HG02885 (cell line): ENCODE measurements around the gene CRLF2.
"Not testable (repeated sequence)": the region's sequence is repeated elsewhere in the genome, so short reads cannot be mapped to it uniquely, and the experiment has no call there.

ENCODE experiments used
- ATAC-seq: cut with Tn5 transposase; IDR thresholded peaks from one replicate; pipeline ENCODE4 v1.9.1; 2021; ENCODE audit warnings: mild to moderate bottlenecking; ENCODE audit not compliant: unreplicated experiment, poor library complexity

The CRLF2 gene

DNA sequence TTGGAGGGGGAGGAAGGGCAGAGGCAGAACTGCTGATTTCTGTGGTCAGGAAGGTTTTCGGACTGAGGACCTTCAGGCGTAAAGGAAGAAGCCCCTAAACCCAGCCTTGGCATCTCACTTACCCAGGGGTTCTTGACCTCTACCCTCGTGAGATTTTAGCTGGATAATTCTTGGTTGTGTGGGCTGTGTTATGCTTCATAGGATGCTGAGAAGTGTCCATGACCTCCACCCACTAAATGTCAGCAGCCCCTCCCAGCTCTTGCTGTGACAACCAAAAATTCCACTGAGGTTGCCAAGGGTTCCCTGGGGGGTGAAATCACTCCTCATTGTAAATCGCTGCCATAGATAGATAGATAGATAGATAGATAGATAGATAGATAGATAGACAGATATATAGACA, 5.8 kb upstream of the CRLF2 start:
- ATAC-seq = no peak

DNA sequence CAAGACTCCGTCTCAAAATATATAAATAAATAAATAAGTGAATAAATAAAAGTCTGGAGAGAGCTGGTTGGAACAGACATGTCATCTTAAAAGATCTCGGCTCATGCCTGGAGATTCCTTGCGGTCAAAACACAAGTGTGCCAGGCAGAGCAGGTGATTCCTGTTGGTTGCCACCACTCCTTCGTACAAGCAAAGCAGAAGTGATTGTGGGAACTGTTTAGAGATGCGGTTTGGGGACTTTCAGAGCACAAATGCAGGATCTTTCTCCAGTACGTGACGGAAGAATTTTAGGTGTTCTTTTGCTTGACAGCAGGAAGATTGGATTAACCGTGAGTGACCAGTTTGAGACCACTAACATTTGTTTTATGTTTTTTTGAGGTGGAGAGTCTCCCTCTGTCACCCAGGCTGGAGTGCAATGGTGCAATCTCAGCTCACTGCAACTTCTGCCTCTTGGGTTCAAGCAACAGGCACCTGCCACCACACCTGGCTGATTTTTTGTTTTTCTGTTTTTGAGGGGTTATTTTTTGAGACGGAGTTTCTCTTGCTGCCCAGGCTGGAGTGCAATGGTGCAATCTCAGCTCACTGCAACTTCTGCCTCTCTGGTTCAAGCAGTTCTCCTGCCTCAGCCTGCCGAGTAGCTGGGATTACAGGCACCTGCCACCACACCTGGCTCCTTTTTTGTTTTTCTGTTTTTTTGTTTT, 2.8 kb upstream of the CRLF2 start:
- ATAC-seq = no peak

DNA sequence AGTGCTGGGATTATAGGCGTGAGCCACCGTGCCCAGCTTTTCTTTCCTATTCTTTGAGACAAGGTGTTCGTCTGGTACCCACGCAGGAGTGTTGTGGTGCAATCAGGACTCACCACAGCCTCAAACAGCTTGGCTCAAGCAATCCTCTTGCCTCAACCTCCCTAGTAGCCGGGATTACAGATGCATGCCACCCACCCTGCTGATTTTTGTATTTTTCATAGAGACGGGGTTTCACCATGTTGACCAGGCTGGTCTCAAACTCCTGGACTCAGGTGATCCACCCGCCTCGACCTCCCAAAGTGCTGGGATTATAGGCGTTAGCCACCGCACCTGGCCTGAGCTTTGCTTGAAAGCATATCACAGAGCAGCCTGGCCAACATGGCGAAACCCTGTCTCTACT, 1.5 kb upstream of the CRLF2 start:
- no peak for ATAC-seq

DNA sequence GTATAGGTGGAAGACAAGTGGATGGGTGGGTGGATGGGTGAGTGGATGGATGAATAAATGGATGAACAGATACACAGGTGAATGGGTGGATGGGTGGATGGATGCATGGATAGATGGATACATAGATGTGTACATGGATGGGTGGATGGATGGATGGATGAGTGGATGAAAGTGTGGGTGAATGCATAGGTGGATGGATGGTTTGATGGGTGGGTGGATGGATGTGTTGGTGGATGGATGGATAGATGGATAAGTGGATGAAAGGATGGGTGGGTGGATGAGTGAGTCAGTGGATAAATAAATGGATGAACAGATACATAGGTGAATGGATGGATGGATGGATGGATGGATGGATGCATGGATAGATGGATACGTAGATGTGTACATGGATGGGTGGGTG, 1.6 kb downstream of the CRLF2 start:
- no peak for ATAC-seq

DNA sequence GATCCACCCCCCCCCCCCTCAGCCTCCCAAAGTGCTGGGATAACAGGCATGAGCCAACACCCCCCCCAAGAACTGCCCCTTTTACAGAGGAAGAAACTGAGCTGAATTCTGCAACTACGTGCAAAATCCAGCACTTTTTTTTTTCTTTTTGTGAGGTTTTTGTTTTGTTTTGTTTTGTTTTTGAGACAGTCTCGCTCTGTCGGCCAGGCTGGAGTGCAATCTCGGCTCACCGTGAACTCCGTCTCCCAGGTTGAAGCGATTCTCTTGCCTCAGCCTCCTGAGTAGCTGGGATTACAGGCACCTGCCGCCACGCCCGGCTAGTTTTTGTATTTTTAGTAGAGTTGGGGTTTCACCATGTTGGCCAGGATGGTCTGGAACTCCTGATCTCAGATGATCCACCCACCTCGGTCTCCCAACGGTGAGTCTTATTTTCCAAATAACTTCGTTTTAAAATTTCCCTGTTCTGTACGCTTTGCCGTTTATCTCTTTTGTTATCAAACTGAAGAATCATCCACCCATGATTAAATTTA, 4.9 kb downstream of the CRLF2 start:
- ATAC-seq = no peak

DNA sequence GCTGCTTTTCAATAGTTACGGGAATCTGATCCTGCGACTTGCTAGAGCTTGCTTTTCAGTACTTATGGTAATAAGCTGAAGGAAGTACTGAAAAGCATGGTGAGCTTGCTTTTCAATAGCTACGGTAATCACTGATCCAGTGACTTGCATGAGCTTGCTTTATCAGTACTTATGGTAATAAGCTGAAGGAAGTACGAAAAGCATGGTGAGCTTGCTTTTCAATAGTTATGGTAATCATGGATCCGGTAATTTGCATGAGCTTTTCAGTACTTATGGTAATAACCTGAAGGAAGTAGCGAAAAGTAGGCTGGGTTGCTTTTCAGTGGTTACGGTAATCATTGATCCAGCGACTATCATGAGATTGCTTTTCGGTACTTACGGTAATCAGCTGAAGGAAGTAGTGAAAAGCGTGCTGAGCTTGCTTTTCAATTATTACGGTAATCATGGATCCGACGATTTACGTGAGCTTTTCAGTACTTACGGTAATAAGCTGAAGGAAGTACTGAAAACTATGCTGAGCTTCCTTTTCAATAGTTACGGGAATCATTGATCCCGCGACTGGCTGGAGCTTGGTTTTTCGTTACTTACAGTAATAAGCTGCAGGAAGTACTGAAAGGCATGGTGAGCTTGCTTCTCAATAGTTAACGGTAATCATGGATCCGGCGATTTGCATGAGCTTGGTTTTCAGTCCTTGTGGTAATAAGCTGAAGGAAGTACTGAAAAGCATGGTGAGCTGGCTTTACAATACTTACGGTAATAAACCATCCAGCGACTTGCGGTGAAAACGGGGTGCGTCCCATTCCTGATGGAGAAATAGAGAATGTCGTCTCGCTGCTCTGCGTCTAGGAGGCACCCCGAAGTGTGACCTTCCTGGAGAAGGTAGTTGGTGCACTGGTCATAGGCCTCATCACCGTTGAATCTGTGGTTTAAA, 6.5 kb downstream of the CRLF2 start:
- ATAC-seq = no peak

DNA sequence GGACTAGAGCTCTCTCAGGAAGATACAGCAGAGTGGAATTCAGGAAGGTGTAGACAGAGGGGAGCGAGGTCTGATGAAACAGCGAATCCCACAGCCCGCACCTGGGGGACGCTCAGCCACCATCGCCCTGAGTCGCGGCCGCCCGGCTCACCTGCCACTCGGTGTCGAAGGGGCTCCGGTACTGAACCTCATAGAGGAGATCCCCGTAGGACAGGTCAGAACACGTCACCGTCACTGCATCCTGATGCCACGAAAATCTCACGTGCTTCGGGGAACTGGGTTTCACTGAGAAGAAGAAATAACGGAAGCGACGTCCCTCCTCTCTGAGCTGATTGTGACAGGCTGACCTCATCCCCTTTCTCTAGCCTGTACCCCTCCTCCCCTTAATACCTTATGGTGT, 10.2 kb downstream of the CRLF2 start:
- ATAC-seq = no peak

DNA sequence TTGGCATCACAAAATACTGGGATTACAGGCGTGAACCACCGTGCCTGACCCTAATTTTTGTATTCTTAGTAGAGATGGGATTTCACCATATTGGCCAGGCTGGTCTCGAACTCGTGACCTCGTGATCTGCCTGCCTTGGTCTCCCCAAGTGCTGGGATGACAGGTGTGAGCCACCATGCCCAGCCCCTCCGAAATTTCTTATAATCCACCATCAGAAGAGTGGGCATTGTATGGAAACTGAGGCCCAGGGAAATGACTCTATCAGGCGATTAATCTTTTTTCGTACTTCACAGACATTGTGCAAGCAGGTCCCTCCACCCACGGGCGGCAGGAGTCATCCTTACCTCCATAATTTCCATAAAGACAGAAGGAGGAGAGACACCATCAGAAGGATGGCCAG, 16.0 kb downstream of the CRLF2 start:
- no peak for ATAC-seq

DNA sequence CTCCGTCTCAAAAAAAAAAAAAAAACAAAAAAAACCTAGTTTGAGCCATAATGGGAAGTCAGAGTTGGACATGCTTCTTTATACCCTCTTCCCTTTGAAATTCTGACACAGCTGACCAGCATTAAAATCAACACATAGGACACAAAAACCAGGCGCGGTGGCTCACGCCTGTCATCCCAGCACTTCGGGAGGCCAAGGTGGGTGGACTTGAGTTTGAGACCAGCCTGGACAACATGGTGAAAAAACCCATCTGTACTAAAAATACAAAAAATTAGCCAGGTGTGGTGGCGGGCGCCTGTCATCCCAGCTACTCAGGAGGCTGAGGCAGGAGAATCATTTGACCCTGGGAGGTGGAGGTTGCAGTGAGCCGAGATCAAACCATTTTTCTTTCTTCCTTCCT, 20.3 kb downstream of the CRLF2 start:
- ATAC-seq = not testable (repeated sequence)

DNA sequence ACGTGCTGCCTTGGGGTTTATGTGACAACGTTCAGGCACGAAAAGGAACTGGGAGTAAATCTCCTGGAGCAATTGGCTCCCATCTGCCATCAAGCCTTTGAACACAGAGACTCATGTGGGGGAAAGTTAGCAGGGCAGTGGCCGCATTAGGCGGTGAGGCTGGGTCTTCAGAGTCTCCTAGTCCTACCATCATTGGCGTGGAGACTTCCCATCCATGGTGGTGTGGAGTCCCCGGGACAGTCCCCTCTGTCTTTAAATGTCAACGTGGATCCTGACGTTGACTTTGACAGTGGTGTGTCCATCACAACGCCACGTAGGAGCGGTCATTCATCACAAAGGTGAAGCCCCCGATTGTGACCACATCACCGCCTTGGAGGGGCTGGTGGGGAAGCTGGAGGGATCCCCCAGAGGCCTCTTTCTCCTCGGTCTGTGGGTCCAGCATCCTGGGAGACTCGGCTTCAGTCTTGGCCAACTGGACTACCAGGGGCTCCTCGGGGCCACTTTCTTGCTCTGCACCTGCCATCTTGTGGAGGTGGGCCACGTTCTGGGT, 21.8 kb downstream of the CRLF2 start:
- no peak for ATAC-seq

DNA sequence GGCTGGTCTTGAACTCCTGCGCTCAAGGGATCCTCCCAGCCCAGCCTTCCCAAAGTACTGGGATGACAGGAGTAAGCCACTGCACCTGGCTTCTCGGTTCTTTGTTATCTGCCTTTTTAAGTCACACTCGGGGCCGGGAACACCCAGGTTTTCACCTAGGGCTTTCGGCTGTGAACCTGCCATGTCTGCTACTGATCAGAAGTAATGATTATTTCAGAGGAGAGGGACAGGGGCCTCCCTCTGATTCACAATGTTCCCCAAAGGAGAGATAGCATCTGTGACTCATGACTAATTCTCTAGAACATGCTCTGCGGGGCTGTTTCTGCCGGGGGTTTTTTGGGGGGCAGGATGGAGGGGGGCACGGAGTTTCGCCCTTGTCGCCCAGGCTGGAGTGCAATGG, 26.9 kb downstream of the CRLF2 start:
- no peak for ATAC-seq

DNA sequence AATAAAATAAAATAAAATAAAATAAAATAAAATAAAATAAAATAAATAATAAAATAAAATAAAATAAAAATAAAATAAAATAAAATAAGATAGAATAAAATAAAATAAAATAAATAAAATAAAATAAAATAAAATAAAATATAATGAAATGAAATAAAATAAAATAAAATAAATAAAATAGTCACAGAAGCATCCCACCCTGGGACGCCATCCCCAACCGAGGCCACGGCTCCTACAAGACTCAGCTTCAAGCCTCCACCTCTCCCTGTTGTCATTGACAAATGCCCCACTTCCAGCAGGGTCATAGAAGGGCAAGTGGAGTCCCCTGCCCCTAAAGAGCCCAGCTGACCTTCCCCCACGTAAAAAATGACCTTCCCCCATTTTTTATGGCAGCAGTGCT, 30.2 kb downstream of the CRLF2 start:
- ATAC-seq = no peak

DNA sequence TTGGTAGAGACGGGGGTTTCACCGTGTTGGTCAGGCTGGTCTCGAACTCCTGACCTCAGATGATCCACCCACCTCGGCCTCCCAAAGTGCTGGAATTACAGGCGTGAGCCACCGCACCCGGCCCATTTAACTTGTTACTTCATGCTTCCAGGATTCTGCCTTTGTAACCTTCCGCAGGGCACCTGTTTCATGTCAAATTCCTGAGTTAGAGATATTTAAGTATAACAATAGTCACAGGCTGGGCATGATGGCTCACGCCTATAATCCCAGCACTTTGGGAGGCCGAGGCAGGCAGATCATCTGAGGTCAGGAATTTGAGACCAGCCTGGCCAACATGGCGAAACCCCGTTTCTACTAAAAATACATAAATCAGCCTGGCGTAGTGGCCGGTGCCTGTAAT, 30.8 kb downstream of the CRLF2 start:
- not testable (repeated sequence) for ATAC-seq

DNA sequence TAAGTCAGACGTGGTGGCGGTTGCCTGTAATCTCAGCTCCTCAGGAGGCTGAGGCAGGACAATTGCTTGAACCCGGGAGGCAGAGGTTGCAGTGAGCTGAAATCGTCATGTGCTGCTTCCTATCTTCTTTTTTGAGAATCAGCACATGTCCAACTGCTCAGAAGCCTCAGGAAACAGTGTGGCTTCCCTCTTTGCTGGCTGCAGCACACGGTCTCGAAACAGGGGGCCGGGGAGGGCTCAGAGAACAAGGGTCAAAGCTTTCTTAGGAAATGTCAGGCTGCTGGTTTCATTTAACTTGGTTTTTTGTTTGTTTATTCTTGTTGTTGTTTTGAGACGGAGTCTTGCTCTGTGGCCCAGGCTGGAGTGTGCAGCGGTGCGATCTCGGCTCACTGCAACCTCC, 31.3 kb downstream of the CRLF2 start:
- no peak for ATAC-seq

DNA sequence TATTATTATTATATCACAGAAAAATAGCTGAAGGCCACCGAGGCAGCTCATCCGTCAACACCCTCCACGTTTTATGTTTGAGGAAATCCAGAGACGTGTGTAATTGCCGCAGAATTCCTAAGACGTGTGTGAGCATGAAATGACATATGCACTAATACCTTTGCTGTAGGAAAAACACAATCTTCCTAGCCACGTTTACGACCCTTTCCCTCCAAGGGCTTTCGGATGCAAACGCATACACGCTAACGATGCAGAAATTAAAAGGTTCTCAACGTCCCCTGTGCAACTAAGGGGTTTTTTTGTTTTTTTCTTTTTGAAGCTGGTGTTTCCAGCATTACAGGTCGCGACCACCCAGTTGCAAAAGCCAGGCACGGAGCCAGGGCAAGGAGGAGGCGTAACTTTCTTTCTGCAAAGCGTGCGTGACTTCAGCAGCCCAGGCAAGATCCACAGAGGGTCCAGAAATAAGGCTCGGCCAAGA, 33.8 kb downstream of the CRLF2 start:
- no peak for ATAC-seq

DNA sequence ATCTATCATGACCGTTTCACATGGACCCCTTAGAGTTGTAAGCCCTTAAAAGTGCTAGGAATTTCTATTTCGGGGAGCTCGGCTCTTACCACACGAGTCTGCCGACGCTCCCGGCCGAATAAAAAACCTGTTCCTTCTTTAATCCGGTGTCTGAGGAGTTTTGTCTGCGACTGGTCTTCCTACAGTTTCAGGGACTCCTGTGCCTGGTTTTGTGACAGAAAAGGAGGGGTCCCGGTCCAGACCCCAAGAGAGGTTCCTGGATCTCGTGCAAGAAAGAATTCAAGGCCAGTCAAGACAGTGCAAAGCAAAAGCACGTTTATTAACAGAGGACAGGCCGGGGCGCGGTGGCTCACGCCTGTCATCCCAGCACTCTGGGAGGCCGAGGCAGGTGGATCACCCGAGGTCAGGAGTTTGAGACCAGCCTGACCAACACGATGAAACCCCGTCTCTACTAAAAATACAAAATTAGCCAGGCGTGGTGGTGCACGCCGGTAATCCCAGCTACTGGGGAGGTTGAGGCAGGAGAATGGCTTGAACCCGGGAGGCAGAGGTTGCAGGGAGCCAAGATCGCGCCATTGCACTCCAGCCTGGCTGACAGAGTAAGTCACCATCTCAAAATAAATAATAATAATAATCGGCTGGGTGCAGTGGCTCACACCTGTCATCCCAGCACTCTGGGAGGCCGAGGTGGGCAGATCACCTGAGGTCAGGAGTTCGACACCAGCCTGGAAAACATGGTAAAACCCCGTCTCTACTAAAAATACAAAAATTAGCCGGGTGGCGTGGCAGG, 35.7 kb downstream of the CRLF2 start:
- ATAC-seq = not testable (repeated sequence)

DNA sequence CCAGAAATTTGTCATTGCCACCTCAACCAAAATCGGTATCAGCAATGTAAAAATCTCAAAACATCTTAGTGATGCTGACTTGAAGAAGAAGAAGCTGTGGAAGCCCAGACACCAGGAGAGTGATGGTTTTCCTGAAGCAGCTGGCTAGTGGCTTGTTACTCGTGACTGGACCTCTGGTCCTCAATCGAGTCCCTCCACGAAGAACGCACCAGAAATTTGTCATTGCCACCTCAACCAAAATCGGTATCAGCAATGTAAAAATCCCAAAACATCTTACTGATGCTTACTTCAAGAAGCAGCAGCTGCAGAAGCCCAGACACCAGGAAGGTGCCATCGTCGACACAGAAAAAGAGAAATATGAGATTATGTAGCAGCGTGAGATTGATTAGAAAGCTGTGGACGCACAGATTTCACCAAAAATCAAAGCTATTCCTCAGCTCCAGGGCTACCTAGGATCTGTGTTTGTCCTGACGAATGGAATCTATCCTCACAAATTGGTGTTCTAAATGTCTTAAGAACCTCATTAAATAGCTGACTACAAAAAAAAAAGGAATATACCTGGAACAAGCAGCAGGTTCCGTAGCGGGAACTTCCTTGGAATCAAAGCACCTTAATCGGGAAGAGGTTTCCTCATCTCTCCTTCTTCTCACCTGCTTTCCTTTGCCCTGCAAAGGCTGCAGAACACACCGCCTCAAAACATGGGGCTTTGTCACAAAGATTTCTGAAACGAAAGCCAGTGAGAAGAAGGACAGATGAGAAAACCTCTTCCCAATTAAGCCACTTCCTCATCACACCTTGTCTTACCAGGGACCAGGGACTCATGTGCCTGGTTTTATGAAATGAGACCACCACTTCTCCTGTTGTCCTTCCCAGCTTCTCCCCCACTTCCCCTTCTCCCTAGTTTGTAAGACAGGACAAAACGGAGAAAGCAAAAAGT, 37.6 kb downstream of the CRLF2 start:
- ATAC-seq = not testable (repeated sequence)

DNA sequence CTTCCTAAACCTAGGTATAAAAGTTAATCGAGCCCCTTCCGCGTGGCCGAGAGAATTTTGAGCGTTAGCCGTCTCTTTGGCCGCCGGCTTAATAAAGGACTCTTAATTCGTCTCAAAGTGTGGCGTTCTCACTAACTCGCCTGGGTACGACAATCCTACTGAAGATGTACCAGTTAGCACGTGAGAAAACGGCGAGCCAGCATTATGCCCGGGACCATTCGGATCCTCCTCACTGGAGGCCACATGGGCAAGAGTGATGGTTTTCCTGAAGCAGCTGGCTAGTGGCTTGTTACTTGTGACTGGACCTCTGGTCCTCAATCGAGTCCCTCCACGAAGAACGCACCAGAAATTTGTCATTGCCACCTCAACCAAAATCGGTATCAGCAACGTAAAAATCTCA, 39.0 kb downstream of the CRLF2 start:
- not testable (repeated sequence) for ATAC-seq

DNA sequence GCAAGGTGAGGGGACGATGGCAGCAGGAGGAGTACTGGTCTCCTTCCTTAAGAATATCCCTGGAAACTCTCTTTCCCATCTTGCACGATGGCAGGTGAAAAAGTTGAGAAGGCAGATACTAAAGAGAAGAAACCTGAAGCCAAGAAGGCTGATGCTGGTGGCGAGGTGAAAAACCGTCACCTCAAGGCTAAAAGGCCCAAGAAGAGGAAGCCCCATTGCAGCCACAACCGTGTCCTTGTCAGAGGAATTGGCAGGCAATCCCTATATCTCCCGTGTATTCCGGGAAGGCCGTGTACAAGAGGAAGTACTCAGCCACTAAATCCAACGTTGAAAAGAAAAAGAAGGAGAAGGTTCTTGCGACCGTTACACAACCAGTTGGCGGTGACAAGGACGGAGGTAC, 40.0 kb downstream of the CRLF2 start:
- no peak for ATAC-seq
